ENCODE results near the gene RARA.
A peak's percentile ranks its signal among the peaks of the same experiment; 100 is the strongest.

RARA gene

DNA sequence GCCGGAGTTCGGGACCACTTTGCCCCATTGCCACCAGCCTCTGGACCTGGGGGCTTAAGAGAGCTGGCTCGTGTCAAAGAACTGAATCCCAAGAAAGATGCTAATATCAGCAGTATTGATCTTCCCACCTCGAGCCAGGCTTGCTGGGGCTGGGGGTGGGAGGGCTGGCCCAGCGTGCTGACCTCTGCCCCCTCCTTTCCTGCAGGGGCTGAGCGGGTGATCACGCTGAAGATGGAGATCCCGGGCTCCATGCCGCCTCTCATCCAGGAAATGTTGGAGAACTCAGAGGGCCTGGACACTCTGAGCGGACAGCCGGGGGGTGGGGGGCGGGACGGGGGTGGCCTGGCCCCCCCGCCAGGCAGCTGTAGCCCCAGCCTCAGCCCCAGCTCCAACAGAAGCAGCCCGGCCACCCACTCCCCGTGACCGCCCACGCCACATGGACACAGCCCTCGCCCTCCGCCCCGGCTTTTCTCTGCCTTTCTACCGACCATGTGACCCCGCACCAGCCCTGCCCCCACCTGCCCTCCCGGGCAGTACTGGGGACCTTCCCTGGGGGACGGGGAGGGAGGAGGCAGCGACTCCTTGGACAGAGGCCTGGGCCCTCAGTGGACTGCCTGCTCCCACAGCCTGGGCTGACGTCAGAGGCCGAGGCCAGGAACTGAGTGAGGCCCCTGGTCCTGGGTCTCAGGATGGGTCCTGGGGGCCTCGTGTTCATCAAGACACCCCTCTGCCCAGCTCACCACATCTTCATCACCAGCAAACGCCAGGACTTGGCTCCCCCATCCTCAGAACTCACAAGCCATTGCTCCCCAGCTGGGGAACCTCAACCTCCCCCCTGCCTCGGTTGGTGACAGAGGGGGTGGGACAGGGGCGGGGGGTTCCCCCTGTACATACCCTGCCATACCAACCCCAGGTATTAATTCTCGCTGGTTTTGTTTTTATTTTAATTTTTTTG lies 47.1 kb downstream of the RARA start:
- Histone ChIP-seq H3K27me3 (ENCODE audit: insufficient read depth, low read depth, severe bottlenecking) (no peaks in the 10 kb centered on the region), H3K27ac (no peak overlapping the region), H3K9me3 (ENCODE audit: severe bottlenecking) (no peaks in the 10 kb centered on the region), H3K36me3 (peaks cover 45% of the 10 kb centered on the region), H3K4me3 (ENCODE audit: low read depth, low read length) (no peak overlapping the region)
- no peak for DNase-seq
- TF ChIP-seq, protein P1, sequence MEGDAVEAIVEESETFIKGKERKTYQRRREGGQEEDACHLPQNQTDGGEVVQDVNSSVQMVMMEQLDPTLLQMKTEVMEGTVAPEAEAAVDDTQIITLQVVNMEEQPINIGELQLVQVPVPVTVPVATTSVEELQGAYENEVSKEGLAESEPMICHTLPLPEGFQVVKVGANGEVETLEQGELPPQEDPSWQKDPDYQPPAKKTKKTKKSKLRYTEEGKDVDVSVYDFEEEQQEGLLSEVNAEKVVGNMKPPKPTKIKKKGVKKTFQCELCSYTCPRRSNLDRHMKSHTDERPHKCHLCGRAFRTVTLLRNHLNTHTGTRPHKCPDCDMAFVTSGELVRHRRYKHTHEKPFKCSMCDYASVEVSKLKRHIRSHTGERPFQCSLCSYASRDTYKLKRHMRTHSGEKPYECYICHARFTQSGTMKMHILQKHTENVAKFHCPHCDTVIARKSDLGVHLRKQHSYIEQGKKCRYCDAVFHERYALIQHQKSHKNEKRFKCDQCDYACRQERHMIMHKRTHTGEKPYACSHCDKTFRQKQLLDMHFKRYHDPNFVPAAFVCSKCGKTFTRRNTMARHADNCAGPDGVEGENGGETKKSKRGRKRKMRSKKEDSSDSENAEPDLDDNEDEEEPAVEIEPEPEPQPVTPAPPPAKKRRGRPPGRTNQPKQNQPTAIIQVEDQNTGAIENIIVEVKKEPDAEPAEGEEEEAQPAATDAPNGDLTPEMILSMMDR (IDR thresholded peaks at IDR 0.05; ENCODE audit: low read depth, low read length), result no peak

DNA sequence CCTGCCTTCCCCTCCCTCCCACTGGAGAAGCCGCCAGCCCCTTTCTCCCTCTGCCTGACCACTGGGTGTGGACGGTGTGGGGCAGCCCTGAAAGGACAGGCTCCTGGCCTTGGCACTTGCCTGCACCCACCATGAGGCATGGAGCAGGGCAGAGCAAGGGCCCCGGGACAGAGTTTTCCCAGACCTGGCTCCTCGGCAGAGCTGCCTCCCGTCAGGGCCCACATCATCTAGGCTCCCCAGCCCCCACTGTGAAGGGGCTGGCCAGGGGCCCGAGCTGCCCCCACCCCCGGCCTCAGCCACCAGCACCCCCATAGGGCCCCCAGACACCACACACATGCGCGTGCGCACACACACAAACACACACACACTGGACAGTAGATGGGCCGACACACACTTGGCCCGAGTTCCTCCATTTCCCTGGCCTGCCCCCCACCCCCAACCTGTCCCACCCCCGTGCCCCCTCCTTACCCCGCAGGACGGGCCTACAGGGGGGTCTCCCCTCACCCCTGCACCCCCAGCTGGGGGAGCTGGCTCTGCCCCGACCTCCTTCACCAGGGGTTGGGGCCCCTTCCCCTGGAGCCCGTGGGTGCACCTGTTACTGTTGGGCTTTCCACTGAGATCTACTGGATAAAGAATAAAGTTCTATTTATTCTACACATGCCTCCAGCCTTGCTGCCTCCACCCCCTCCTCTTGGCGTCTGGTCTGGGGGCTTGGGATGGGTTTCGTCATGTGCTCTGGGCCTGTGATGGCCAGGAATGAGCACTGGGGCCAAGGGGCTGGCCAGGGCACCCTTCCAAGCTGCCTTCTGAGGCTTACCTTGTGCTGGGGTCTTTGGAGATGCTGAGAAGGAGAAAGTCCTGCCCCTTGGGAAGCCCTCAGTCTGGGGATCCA lies 48.3 kb downstream of the RARA start:
- H3K27me3 ChIP-seq (ENCODE audit: insufficient read depth, low read depth, severe bottlenecking), result no peaks in the 10 kb centered on the region
- TF ChIP-seq, protein P1 (IDR thresholded peaks at IDR 0.05; ENCODE audit: low read depth, low read length), result no peak
- H3K9me3 ChIP-seq (ENCODE audit: severe bottlenecking), result no peaks in the 10 kb centered on the region
- H3K36me3 ChIP-seq, result peaks cover 38% of the 10 kb centered on the region
- peak overlapping the region; percentile 2; the same call in 1 of the 2 replicates for H3K27ac ChIP-seq
- no peak for DNase-seq
- no peak overlapping the region for H3K4me3 ChIP-seq (ENCODE audit: low read depth, low read length)

DNA sequence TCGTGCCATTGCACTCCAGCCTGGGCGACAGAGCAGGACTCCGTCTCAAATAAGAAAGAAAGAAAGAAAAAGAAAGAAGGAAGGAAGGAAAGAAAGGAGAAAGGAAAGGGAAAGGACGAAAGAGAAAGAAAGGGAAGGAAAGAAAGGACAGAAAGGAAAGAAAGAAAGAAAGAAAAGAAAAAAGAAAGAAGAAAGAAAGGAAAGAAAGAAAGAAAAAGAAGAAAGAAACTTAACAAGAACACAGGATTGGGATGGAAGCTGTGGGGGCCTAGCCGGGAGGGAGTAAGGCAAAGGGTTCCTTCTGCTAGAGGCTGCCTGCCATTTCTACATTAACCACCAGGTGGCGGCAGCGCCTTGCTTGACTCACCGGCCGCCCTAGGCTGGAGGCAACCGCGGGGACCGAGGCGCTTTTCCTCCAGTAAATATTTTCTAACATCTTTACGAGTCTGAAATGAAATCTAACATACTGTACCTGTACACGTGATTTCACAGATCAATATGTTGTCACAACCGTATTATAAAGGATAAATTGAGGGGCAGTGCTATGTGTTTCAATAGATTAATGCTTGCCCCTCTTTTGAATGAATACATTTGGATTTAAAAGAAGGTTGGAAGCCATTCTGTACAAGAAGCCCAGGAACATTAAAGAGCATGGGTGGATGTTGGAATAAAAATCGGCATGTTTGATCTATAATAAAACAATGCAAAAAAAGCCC lies 49.5 kb downstream of the RARA start:
- Histone ChIP-seq H3K36me3 (peaks cover 26% of the 10 kb centered on the region), H3K27ac (peak overlapping the region; percentile 2; the same call in 1 of the 2 replicates), H3K4me3 (ENCODE audit: low read depth, low read length) (peak overlapping the region; percentile 29), H3K9me3 (ENCODE audit: severe bottlenecking) (no peaks in the 10 kb centered on the region), H3K27me3 (ENCODE audit: insufficient read depth, low read depth, severe bottlenecking) (no peaks in the 10 kb centered on the region)
- DNase-seq, result peak; percentile 94
- TF ChIP-seq, protein P1 (IDR thresholded peaks at IDR 0.05; ENCODE audit: low read depth, low read length), result peak; percentile 98

DNA sequence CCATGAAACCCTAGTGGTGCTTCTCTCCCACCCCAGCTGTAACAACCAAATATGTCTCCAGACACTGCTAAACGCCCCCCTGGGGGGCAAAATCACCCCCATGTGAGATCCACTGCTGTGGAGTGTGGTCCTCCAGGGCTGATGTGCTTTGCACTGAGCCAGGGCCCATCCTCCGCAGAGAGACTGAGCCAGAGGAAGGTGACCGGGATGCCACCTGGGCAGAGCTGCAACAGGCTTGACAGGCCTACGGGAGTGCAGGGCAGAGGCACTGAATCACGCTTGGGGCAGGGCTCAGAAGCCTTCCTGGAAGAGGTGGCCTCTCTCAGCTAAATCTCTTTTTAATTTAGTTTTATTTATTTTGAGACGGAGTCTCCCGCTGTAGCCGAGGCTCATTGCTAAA lies 51.1 kb downstream of the RARA start:
- TF ChIP-seq, protein P1 (IDR thresholded peaks at IDR 0.05; ENCODE audit: low read depth, low read length), result no peak
- no peaks in the 10 kb centered on the region for H3K27me3 ChIP-seq (ENCODE audit: insufficient read depth, low read depth, severe bottlenecking)

More for the DNA sequence above, 51.1 kb downstream of the RARA start:
- Histone ChIP-seq H3K27ac (no peak overlapping the region), H3K9me3 (ENCODE audit: severe bottlenecking) (no peaks in the 10 kb centered on the region), H3K4me3 (ENCODE audit: low read depth, low read length) (no peak overlapping the region), H3K36me3 (peaks cover 14% of the 10 kb centered on the region)
- no peak for DNase-seq
